ENCODE measurements around the gene FAM117B.

- TF ChIP-seq TARDBP (IDR thresholded peaks at IDR 0.05) (no peak), L3MBTL2 (conservative IDR thresholded peaks at IDR 0.05) (no peak), BHLHE40 (IDR thresholded peaks at IDR 0.05; ENCODE audit: borderline replicate concordance) (no peak), SP1 (IDR thresholded peaks at IDR 0.05) (no peak), FOXM1 (IDR thresholded peaks at IDR 0.05; ENCODE audit: borderline replicate concordance) (no peak), SUZ12 (IDR thresholded peaks at IDR 0.05) (no peak)
These were observed 23.1 kb downstream of the FAM117B start for GRCh38 chr2:202657876-202658275.

Measured in HEK293T (cell line).